GM23338 (cell line): Measurements from ENCODE around the gene REPS1. TPM values are rescaled to one million over a fixed set of nuclear protein-coding genes. Genes with fewer than 3 reads are reported as not detected.

Experiments
- ATAC-seq: fragments of 200-7000 bp; cut with Tn5 transposase; 3 replicates; pipeline ENCODE4 v1.9.1; 2020
- DNase-seq: peaks from one replicate; pipeline ENCODE4 v3.0.0-alpha.2; 2015; ENCODE audit warnings: low spot score
- H2AFZ ChIP-seq: fragments of 200-600 bp; sonication (generic); 2 replicates; pipeline ENCODE4 v1.8.0; 2016; ENCODE audit warnings: antibody characterized with exemption, mild to moderate bottlenecking, moderate library complexity
- H3F3A ChIP-seq: fragments of 200-600 bp; sonication (generic); replicated peaks from 2 replicates; pipeline ENCODE4 v1.8.0; 2017; ENCODE audit warnings: antibody characterized with exemption, mixed run types, low read depth
- H3K27ac ChIP-seq: fragments of 200-600 bp; sonication (generic); 2 replicates; pipeline ENCODE4 v1.6.1; 2016; ENCODE audit warnings: low read depth
- H3K27me3 ChIP-seq: fragments of 200-600 bp; sonication (generic); 2 replicates; pipeline ENCODE4 v1.8.0; 2016; ENCODE audit warnings: mild to moderate bottlenecking, mixed run types, moderate library complexity; ENCODE audit not compliant: insufficient read depth
- H3K36me3 ChIP-seq: fragments of 200-600 bp; sonication (generic); 2 replicates; pipeline ENCODE4 v1.8.0; 2016; ENCODE audit warnings: mild to moderate bottlenecking; ENCODE audit not compliant: insufficient read depth
- H3K4me1 ChIP-seq: fragments of 200-600 bp; sonication (generic); 2 replicates; pipeline ENCODE4 v1.8.0; 2016; ENCODE audit warnings: mild to moderate bottlenecking, moderate library complexity; ENCODE audit not compliant: insufficient read depth
- H3K4me2 ChIP-seq: fragments of 200-600 bp; sonication (generic); 2 replicates; pipeline ENCODE4 v1.7.1; 2017; ENCODE audit warnings: mixed run types
- H3K4me3 ChIP-seq: fragments of 200-600 bp; sonication (generic); 2 replicates; pipeline ENCODE4 v1.6.1; 2016; ENCODE audit warnings: mixed run types
- H3K79me2 ChIP-seq: fragments of 200-600 bp; sonication (generic); replicated peaks from 2 replicates; pipeline ENCODE4 v1.8.0; 2017; ENCODE audit warnings: mild to moderate bottlenecking; ENCODE audit not compliant: insufficient read depth
- H3K9me2 ChIP-seq: fragments of 200-600 bp; sonication (generic); 2 replicates; pipeline ENCODE4 v1.8.0; 2017; ENCODE audit not compliant: insufficient read depth
- H4K20me1 ChIP-seq: fragments of 200-600 bp; sonication (generic); replicated peaks from 2 replicates; pipeline ENCODE4 v1.8.0; 2017; ENCODE audit warnings: mild to moderate bottlenecking; ENCODE audit not compliant: insufficient read depth
- H3K27ac Mint-ChIP-seq: 2 replicates; pipeline ENCODE4 v1.8.0; 2020; ENCODE audit warnings: inconsistent platforms, mild to moderate bottlenecking, moderate library complexity, mixed read lengths
- H3K27me3 Mint-ChIP-seq: 3 replicates; pipeline ENCODE4 v1.8.0; 2022; ENCODE audit warnings: low read depth, mild to moderate bottlenecking, moderate library complexity, mixed read lengths, inconsistent platforms; ENCODE audit not compliant: insufficient read depth, poor library complexity
- H3K36me3 Mint-ChIP-seq: 3 replicates; pipeline ENCODE4 v1.8.0; 2021; ENCODE audit warnings: low read depth, mild to moderate bottlenecking, inconsistent platforms, moderate library complexity, mixed read lengths
- H3K4me1 Mint-ChIP-seq: 3 replicates; pipeline ENCODE4 v1.8.0; 2020; ENCODE audit warnings: mild to moderate bottlenecking, inconsistent platforms, mixed read lengths
- H3K4me3 Mint-ChIP-seq: 3 replicates; pipeline ENCODE4 v1.8.0; 2021; ENCODE audit warnings: moderate library complexity, mild to moderate bottlenecking, inconsistent platforms, mixed read lengths
- H3K9me3 Mint-ChIP-seq: 3 replicates; pipeline ENCODE4 v1.8.0; 2020; ENCODE audit warnings: moderate library complexity, mild to moderate bottlenecking, inconsistent platforms, mixed read lengths
- CREB1 ChIP-seq: fragments of 250-450 bp; sonication (Bioruptor Pico); IDR thresholded peaks from 2 replicates; pipeline ENCODE4 v1.5.0; 2020; ENCODE audit warnings: low read depth, mild to moderate bottlenecking, moderate library complexity
- JUNB ChIP-seq: IDR thresholded peaks from one replicate; pipeline ENCODE4 v1.6.1; 2016; ENCODE audit warnings: antibody characterized with exemption; ENCODE audit not compliant: unreplicated experiment
- ZNF114 ChIP-seq: fragments of 250-450 bp; sonication (Bioruptor Pico); IDR thresholded peaks from 2 replicates; pipeline ENCODE4 v1.5.0; 2020; ENCODE audit warnings: mild to moderate bottlenecking, moderate library complexity
- ZNF331 ChIP-seq: fragments of 250-450 bp; sonication (Bioruptor Pico); IDR thresholded peaks from 2 replicates; pipeline ENCODE4 v1.5.0; 2020; ENCODE audit warnings: low read depth, mild to moderate bottlenecking, moderate library complexity
- polyA plus RNA-seq: library from polyadenylated mRNA; unstranded; fragments of >200 nt; fragmentation: Nextera tagmentation; extraction: Ambion mirVana; gene quantifications from 2 replicates; pipeline ENCODE4 v1.2.1, GENCODE V29; 2016
- total RNA-seq: library from RNA; depleted of rRNA; stranded (reverse); fragments of >200 nt; shearing (Covaris generic); gene quantifications from 2 replicates; pipeline ENCODE4 v1.2.3, GENCODE V29; 2014
- TF ChIP-seq, protein P1 (sequence below): IDR thresholded peaks from 2 replicates; pipeline ENCODE4 v1.6.1; 2016; ENCODE audit warnings: antibody characterized with exemption
- TF ChIP-seq, protein P2 (sequence below): fragments of 250-450 bp; sonication (Bioruptor Pico); IDR thresholded peaks from 2 replicates; pipeline ENCODE4 v1.5.0; 2020; ENCODE audit warnings: mild to moderate bottlenecking, moderate library complexity

Gene REPS1
- total and polyA plus RNA-seq, 2 experiments from 2014 or later: 46.0 to 65.7 TPM

DNA sequence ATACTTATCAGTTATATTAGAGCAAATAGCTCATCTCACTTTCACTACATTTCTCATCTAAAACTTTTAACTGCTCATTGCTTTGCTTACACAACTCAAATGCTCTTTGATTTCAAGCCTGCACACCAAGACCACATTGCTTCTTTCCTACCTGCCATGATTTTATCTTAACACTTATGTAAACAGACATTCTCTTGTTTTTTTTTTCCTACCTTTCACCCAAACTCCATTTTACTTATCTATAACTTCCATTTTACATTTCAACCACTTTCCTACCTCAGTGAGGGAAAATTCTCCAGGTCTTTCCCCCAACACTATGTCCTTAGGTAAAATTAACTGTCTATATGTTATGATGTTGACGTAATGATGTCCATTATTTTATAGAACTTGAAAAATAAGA is 24.0 kb downstream of the REPS1 start:
- Mint-ChIP-seq H3K27ac (no peak overlapping the region), H3K4me3 (no peak overlapping the region), H3K36me3 (no peaks in the 10 kb centered on the region), H3K27me3 (no peaks in the 10 kb centered on the region), H3K9me3 (no peaks in the 10 kb centered on the region), H3K4me1 (peaks cover 21% of the 10 kb centered on the region)
- Histone ChIP-seq H4K20me1 (peaks cover 12% of the 10 kb centered on the region), H3K27ac (no peak overlapping the region), H3K36me3 (no peaks in the 10 kb centered on the region), H3K27me3 (no peaks in the 10 kb centered on the region), H3K4me3 (no peak overlapping the region), H3K4me1 (no peaks in the 10 kb centered on the region), H3K4me2 (no peak overlapping the region), H3F3A (no peaks in the 10 kb centered on the region), H3K79me2 (peaks cover 100% of the 10 kb centered on the region), H2AFZ (no peak overlapping the region), H3K9me2 (no peaks in the 10 kb centered on the region)
- DNase-seq: no peak
- no peak for ATAC-seq
- TF ChIP-seq JUNB (no peak), CREB1 (no peak), ZNF331 (CRISPR knock-in tag) (no peak), ZNF114 (CRISPR knock-in tag) (no peak)
- TF ChIP-seq, protein P1, sequence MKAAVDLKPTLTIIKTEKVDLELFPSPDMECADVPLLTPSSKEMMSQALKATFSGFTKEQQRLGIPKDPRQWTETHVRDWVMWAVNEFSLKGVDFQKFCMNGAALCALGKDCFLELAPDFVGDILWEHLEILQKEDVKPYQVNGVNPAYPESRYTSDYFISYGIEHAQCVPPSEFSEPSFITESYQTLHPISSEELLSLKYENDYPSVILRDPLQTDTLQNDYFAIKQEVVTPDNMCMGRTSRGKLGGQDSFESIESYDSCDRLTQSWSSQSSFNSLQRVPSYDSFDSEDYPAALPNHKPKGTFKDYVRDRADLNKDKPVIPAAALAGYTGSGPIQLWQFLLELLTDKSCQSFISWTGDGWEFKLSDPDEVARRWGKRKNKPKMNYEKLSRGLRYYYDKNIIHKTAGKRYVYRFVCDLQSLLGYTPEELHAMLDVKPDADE: no peak
- TF ChIP-seq, protein P2, sequence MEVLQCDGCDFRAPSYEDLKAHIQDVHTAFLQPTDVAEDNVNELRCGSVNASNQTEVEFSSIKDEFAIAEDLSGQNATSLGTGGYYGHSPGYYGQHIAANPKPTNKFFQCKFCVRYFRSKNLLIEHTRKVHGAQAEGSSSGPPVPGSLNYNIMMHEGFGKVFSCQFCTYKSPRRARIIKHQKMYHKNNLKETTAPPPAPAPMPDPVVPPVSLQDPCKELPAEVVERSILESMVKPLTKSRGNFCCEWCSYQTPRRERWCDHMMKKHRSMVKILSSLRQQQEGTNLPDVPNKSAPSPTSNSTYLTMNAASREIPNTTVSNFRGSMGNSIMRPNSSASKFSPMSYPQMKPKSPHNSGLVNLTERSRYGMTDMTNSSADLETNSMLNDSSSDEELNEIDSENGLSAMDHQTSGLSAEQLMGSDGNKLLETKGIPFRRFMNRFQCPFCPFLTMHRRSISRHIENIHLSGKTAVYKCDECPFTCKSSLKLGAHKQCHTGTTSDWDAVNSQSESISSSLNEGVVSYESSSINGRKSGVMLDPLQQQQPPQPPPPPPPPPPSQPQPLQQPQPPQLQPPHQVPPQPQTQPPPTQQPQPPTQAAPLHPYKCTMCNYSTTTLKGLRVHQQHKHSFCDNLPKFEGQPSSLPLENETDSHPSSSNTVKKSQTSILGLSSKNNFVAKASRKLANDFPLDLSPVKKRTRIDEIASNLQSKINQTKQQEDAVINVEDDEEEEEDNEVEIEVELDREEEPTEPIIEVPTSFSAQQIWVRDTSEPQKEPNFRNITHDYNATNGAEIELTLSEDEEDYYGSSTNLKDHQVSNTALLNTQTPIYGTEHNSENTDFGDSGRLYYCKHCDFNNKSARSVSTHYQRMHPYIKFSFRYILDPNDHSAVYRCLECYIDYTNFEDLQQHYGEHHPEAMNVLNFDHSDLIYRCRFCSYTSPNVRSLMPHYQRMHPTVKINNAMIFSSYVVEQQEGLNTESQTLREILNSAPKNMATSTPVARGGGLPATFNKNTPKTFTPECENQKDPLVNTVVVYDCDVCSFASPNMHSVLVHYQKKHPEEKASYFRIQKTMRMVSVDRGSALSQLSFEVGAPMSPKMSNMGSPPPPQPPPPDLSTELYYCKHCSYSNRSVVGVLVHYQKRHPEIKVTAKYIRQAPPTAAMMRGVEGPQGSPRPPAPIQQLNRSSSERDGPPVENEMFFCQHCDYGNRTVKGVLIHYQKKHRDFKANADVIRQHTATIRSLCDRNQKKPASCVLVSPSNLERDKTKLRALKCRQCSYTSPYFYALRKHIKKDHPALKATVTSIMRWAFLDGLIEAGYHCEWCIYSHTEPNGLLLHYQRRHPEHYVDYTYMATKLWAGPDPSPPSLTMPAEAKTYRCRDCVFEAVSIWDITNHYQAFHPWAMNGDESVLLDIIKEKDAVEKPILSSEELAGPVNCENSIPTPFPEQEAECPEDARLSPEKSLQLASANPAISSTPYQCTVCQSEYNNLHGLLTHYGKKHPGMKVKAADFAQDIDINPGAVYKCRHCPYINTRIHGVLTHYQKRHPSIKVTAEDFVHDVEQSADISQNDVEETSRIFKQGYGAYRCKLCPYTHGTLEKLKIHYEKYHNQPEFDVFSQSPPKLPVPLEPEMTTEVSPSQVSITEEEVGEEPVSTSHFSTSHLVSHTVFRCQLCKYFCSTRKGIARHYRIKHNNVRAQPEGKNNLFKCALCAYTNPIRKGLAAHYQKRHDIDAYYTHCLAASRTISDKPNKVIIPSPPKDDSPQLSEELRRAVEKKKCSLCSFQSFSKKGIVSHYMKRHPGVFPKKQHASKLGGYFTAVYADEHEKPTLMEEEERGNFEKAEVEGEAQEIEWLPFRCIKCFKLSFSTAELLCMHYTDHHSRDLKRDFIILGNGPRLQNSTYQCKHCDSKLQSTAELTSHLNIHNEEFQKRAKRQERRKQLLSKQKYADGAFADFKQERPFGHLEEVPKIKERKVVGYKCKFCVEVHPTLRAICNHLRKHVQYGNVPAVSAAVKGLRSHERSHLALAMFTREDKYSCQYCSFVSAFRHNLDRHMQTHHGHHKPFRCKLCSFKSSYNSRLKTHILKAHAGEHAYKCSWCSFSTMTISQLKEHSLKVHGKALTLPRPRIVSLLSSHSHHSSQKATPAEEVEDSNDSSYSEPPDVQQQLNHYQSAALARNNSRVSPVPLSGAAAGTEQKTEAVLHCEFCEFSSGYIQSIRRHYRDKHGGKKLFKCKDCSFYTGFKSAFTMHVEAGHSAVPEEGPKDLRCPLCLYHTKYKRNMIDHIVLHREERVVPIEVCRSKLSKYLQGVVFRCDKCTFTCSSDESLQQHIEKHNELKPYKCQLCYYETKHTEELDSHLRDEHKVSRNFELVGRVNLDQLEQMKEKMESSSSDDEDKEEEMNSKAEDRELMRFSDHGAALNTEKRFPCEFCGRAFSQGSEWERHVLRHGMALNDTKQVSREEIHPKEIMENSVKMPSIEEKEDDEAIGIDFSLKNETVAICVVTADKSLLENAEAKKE (CRISPR knock-in tag): no peak
